Upper lobe of left lung (tissue), 6 donors: ENCODE measurements around the gene LIN7B. TPM values are rescaled to one million over a fixed set of nuclear protein-coding genes. Genes with fewer than 3 reads are reported as not detected.

Experiments
- ATAC-seq, 2 donors: fragments of 200-7000 bp; cut with Tn5 transposase; one replicate each; pipeline ENCODE4 v1.9.1; 2022; ENCODE audit warnings: mild to moderate bottlenecking in 2 of 2, moderate library complexity in 2 of 2; ENCODE audit not compliant: low FRiP score in 2 of 2
- DNase-seq, 2 donors: peaks; one replicate each; pipeline ENCODE4 v3.0.0-alpha.2; 2019 to 2020
- H3K27ac ChIP-seq, 4 donors: fragments of 200-600 bp; sonication (generic); one replicate each; pipeline ENCODE4 v1.5.1; 2016 to 2019
- H3K27me3 ChIP-seq, 4 donors: fragments of 200-600 bp; sonication (generic); one replicate each; pipeline ENCODE4 v1.5.1; 2017 to 2019
- H3K36me3 ChIP-seq, 4 donors: fragments of 200-600 bp; sonication (generic); one replicate each; pipeline ENCODE4 v1.5.1; 2016 to 2019
- H3K4me1 ChIP-seq, 4 donors: fragments of 200-600 bp; sonication (generic); one replicate each; pipeline ENCODE4 v1.5.1; 2018 to 2019
- H3K4me3 ChIP-seq, 4 donors: fragments of 200-600 bp; sonication (generic); one replicate each; pipeline ENCODE4 v1.5.1; 2017 to 2019; ENCODE audit warnings: mild to moderate bottlenecking in 2 of 4, moderate library complexity in 1 of 4
- H3K9me3 ChIP-seq, 4 donors: fragments of 200-600 bp; sonication (generic); one replicate each; pipeline ENCODE4 v1.5.1; 2018 to 2019
- CTCF ChIP-seq, 6 experiments: fragments of 450-650 bp in 4 of 6; fragments of 200-600 bp in 2 of 6; sonication (generic) in 2 of 6; IDR thresholded peaks; one replicate each; pipeline ENCODE4 v1.5.1; 2016 to 2019; ENCODE audit warnings: antibody characterized with exemption in 6 of 6
- EP300 ChIP-seq, 4 donors: sonication (generic); formaldehyde crosslinking; IDR thresholded peaks; one replicate each; pipeline ENCODE4 v1.5.1; 2017; ENCODE audit warnings: antibody characterized with exemption in 4 of 4, control low read depth in 2 of 4
- POLR2A ChIP-seq, 4 donors: fragments of 450-650 bp; IDR thresholded peaks; one replicate each; pipeline ENCODE4 v1.5.1; 2016 to 2017; ENCODE audit warnings: antibody characterized with exemption in 4 of 4, mild to moderate bottlenecking in 2 of 4
- POLR2AphosphoS5 ChIP-seq, 2 donors: sonication (generic); formaldehyde crosslinking; IDR thresholded peaks; one replicate each; pipeline ENCODE4 v1.5.1; 2017; ENCODE audit warnings: antibody characterized with exemption in 2 of 2
- WGBS, 2 donors: methylation state at CpG; one replicate each; pipeline ENCODE4 v1.1.5; 2017 to 2018; 5-methylcytosine and 5-hydroxymethylcytosine counted together
- total RNA-seq, 6 donors: library from RNA; depleted of rRNA in 4 of 6; stranded (reverse); fragments of >200 nt in 4 of 6; gene quantifications; one replicate each; pipeline versions ENCODE4 v1.1.0 to v1.2.1, GENCODE V29; 2016 to 2021
- donor health status: DM: no; HTN: no; CAD: no; lungs with moderate emphysema.
- donor health status: DM: no; HTN: yes; CAD: no; lungs with severe emphysema.

LIN7B gene
- total RNA-seq, 6 donors from 2014 or later: 3.1 to 10.2 (median 7.6) TPM

- Histone ChIP-seq H3K27me3 (no peaks in the 10 kb centered on the region), H3K36me3 (no peaks in the 10 kb centered on the region), H3K4me3 (no peak overlapping the region), H3K9me3 (no peaks in the 10 kb centered on the region), H3K27ac (peak overlapping the region in 2 of 4 donors; percentile 69 to 72), H3K4me1 (peaks cover 13 to 19% (median 16%) of the 10 kb centered on the region in 4 donors)
- DNase-seq (no peak), ATAC-seq (no peak)
- WGBS, 2 donors: 89 to 100% methylated on average over 1 to 5 of the region's 5 CpGs
- no peak for TF ChIP-seq EP300 (IDR thresholded peaks at IDR 0.05)
- TF ChIP-seq POLR2AphosphoS5 (IDR thresholded peaks at IDR 0.05): no peak
- TF ChIP-seq POLR2A (IDR thresholded peaks at IDR 0.05): no peak
Observed at GRCh38 chr19:49135686-49136085, 21.5 kb downstream of the LIN7B start.

GRCh38 chr19:49136771-49137171, 22.6 kb downstream of the LIN7B start:
- 61 to 79% methylated on average over 4 to 8 of the region's 10 CpGs for WGBS, 2 donors
- no peaks in the 10 kb centered on the region for H3K9me3 ChIP-seq
- H3K4me3 ChIP-seq: no peak overlapping the region
- no peaks in the 10 kb centered on the region for H3K36me3 ChIP-seq
- H3K27me3 ChIP-seq: no peaks in the 10 kb centered on the region
- H3K4me1 ChIP-seq: peaks cover 13 to 19% (median 16%) of the 10 kb centered on the region in 4 donors
- DNase-seq: peak; percentile 35 to 88
- peak in 1 of 2 donors; percentile 15 for ATAC-seq
- TF ChIP-seq EP300 (IDR thresholded peaks at IDR 0.05): no peak
- TF ChIP-seq POLR2A (IDR thresholded peaks at IDR 0.05): no peak
- TF ChIP-seq POLR2AphosphoS5 (IDR thresholded peaks at IDR 0.05): no peak
- TF ChIP-seq CTCF (IDR thresholded peaks at IDR 0.05): no peak
- peak overlapping the region in 2 of 4 donors; percentile 69 to 72 for H3K27ac ChIP-seq

- DNase-seq (no peak), ATAC-seq (no peak)
- Histone ChIP-seq H3K4me1 (peaks cover 15 to 20% (median 17%) of the 10 kb centered on the region in 4 donors), H3K27me3 (no peaks in the 10 kb centered on the region), H3K9me3 (no peaks in the 10 kb centered on the region), H3K36me3 (no peaks in the 10 kb centered on the region), H3K4me3 (no peak overlapping the region), H3K27ac (no peak overlapping the region)
- no peak for TF ChIP-seq CTCF (IDR thresholded peaks at IDR 0.05)
- TF ChIP-seq POLR2A (IDR thresholded peaks at IDR 0.05): no peak
- WGBS, 2 donors: 77 to 83% methylated on average over 7 of the region's 7 CpGs
Observed at GRCh38 chr19:49140951-49141350, 26.8 kb downstream of the LIN7B start.

- WGBS, 2 donors: 69% methylated on average over 6 of the region's 6 CpGs
- ATAC-seq: no peak
- TF ChIP-seq CTCF (IDR thresholded peaks at IDR 0.05): no peak
- TF ChIP-seq EP300 (IDR thresholded peaks at IDR 0.05): no peak
- TF ChIP-seq POLR2AphosphoS5 (IDR thresholded peaks at IDR 0.05): no peak
- Histone ChIP-seq H3K4me1 (peaks cover 17 to 24% (median 20%) of the 10 kb centered on the region in 4 donors), H3K36me3 (no peaks in the 10 kb centered on the region), H3K4me3 (no peak overlapping the region), H3K27ac (no peak overlapping the region), H3K27me3 (no peaks in the 10 kb centered on the region), H3K9me3 (no peaks in the 10 kb centered on the region)
- no peak for DNase-seq
Observed at GRCh38 chr19:49141352-49141751, 27.2 kb downstream of the LIN7B start.

GRCh38 chr19:49142866-49143335, 28.7 kb downstream of the LIN7B start:
- no peaks in the 10 kb centered on the region for H3K9me3 ChIP-seq
- no peaks in the 10 kb centered on the region for H3K36me3 ChIP-seq
- H3K27ac ChIP-seq: peak overlapping the region in 1 of 4 donors; percentile 16
- TF ChIP-seq CTCF (IDR thresholded peaks at IDR 0.05) (no peak), POLR2AphosphoS5 (IDR thresholded peaks at IDR 0.05) (no peak), POLR2A (IDR thresholded peaks at IDR 0.05) (no peak), EP300 (IDR thresholded peaks at IDR 0.05) (no peak)
- WGBS, 2 donors: 3 to 4% methylated on average over 17 to 19 of the region's 21 CpGs
- H3K4me3 ChIP-seq: peak overlapping the region; percentile 22 to 56 (median 45)
- no peaks in the 10 kb centered on the region for H3K27me3 ChIP-seq
- ATAC-seq (peak; percentile 95 to 96), DNase-seq (peak; percentile 89 to 92)
- peaks cover 18 to 25% (median 21%) of the 10 kb centered on the region in 4 donors for H3K4me1 ChIP-seq
